HepG2 (cell line): ENCODE results near the gene LRP10. TPM values are rescaled to one million over a fixed set of nuclear protein-coding genes. Genes with fewer than 3 reads are reported as not detected.

ENCODE experiments used
- CENPT ChIP-seq: sonication (generic); formaldehyde crosslinking; IDR thresholded peaks from 2 replicates; pipeline ENCODE4 v1.8.0; 2022; ENCODE audit warnings: low read depth, mild to moderate bottlenecking, moderate library complexity, missing genetic modification reagents
- DMTF1 ChIP-seq: sonication (generic); formaldehyde crosslinking; IDR thresholded peaks from 2 replicates; pipeline ENCODE4 v1.4.0; 2020; ENCODE audit warnings: mild to moderate bottlenecking, missing genetic modification reagents
- DPF2 ChIP-seq: sonication (generic); formaldehyde crosslinking; IDR thresholded peaks from 2 replicates; pipeline ENCODE4 v1.4.0; 2020; ENCODE audit warnings: mild to moderate bottlenecking, low read depth, missing genetic modification reagents, borderline replicate concordance
- FLYWCH1 ChIP-seq: sonication (generic); formaldehyde crosslinking; IDR thresholded peaks from 2 replicates; pipeline ENCODE4 v1.8.1; 2023; ENCODE audit warnings: mild to moderate bottlenecking, missing genetic modification reagents
- MXD4 ChIP-seq: IDR thresholded peaks from 2 replicates; pipeline ENCODE4 v1.6.1; 2016; ENCODE audit warnings: mild to moderate bottlenecking, missing biosample characterization, missing genetic modification reagents
- TOE1 ChIP-seq: sonication (generic); formaldehyde crosslinking; IDR thresholded peaks from 2 replicates; pipeline ENCODE4 v1.4.0; 2020; ENCODE audit warnings: mild to moderate bottlenecking, missing genetic modification reagents
- YY1 ChIP-seq: IDR thresholded peaks from 2 replicates; pipeline ENCODE4 v1.6.1; 2011; ENCODE audit warnings: low read length, low read depth, moderate library complexity, mild to moderate bottlenecking; ENCODE audit not compliant: insufficient read depth, insufficient replicate concordance
- ZFP91 ChIP-seq: sonication (generic); formaldehyde crosslinking; IDR thresholded peaks from 2 replicates; pipeline ENCODE4 v1.9.0; 2022; ENCODE audit warnings: missing genetic modification reagents, mild to moderate bottlenecking, borderline replicate concordance
- ZNF256 ChIP-seq: sonication (generic); formaldehyde crosslinking; conservative IDR thresholded peaks from 2 replicates; pipeline ENCODE4 v1.4.0; 2020; ENCODE audit warnings: missing genetic modification reagents
- polyA plus RNA-seq, 8 experiments: library from polyadenylated mRNA; depleted of rRNA in 3 of 8; stranded (reverse) in 7 of 8; unstranded in 1 of 8; fragments of >200 nt; fragmentation: Illumina TruSeq in 4 of 8; extraction: Trizol in 4 of 8; gene quantifications; 2 replicates each; pipeline versions ENCODE4 v1.2.1 to v1.2.3, GENCODE V29; 2011 to 2016; ENCODE audit warnings: low read depth in 4 of 8, missing spikeins in 1 of 8, mixed read lengths in 1 of 8; ENCODE audit not compliant: insufficient read depth in 1 of 8
- total RNA-seq, 5 experiments: library from RNA; depleted of rRNA; stranded (reverse); fragments of >200 nt; fragmentation: Illumina TruSeq; extraction: Trizol; gene quantifications; 2 replicates each; pipeline ENCODE4 v1.2.3, GENCODE V29; 2016; ENCODE audit warnings: low read depth in 1 of 5
- TF ChIP-seq, protein P1 (sequence below): sonication (generic); formaldehyde crosslinking; IDR thresholded peaks from 2 replicates; pipeline ENCODE4 v1.9.0; 2021; ENCODE audit warnings: missing genetic modification reagents, borderline replicate concordance
- TF ChIP-seq, protein P2 (sequence below): sonication (generic); formaldehyde crosslinking; IDR thresholded peaks from 2 replicates; pipeline ENCODE4 v1.4.0; 2020; ENCODE audit warnings: mild to moderate bottlenecking, missing genetic modification reagents, borderline replicate concordance
- TF ChIP-seq, protein P3 (sequence below): sonication (generic); formaldehyde crosslinking; IDR thresholded peaks from 2 replicates; pipeline ENCODE4 v1.4.0; 2020; ENCODE audit warnings: mild to moderate bottlenecking, low read depth, missing genetic modification reagents

Gene LRP10
- total and polyA plus RNA-seq, 2 of the 13 experiments (the other 11 are each of a cell fraction or from before 2014, with no cell fraction given): 16.9 to 45.2 TPM

- TF ChIP-seq FLYWCH1 (CRISPR knock-in tag) (no peak), CENPT (CRISPR knock-in tag) (no peak), ZFP91 (CRISPR knock-in tag) (peak; percentile 95; the same call in 1 of the 2 replicates), TOE1 (CRISPR knock-in tag) (peak; percentile 81; the same call in 1 of the 2 replicates), DPF2 (CRISPR knock-in tag) (peak; percentile 76), YY1 (peak; percentile 67), ZNF256 (CRISPR knock-in tag) (peak; percentile 96), DMTF1 (peak; percentile 91; the same call in 1 of the 2 replicates), MXD4 (peak; percentile 85; the same call in 1 of the 2 replicates)
- TF ChIP-seq, protein P1, sequence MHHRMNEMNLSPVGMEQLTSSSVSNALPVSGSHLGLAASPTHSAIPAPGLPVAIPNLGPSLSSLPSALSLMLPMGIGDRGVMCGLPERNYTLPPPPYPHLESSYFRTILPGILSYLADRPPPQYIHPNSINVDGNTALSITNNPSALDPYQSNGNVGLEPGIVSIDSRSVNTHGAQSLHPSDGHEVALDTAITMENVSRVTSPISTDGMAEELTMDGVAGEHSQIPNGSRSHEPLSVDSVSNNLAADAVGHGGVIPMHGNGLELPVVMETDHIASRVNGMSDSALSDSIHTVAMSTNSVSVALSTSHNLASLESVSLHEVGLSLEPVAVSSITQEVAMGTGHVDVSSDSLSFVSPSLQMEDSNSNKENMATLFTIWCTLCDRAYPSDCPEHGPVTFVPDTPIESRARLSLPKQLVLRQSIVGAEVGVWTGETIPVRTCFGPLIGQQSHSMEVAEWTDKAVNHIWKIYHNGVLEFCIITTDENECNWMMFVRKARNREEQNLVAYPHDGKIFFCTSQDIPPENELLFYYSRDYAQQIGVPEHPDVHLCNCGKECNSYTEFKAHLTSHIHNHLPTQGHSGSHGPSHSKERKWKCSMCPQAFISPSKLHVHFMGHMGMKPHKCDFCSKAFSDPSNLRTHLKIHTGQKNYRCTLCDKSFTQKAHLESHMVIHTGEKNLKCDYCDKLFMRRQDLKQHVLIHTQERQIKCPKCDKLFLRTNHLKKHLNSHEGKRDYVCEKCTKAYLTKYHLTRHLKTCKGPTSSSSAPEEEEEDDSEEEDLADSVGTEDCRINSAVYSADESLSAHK (CRISPR knock-in tag): peak; percentile 83; the same call in 1 of the 2 replicates
- TF ChIP-seq, protein P2, sequence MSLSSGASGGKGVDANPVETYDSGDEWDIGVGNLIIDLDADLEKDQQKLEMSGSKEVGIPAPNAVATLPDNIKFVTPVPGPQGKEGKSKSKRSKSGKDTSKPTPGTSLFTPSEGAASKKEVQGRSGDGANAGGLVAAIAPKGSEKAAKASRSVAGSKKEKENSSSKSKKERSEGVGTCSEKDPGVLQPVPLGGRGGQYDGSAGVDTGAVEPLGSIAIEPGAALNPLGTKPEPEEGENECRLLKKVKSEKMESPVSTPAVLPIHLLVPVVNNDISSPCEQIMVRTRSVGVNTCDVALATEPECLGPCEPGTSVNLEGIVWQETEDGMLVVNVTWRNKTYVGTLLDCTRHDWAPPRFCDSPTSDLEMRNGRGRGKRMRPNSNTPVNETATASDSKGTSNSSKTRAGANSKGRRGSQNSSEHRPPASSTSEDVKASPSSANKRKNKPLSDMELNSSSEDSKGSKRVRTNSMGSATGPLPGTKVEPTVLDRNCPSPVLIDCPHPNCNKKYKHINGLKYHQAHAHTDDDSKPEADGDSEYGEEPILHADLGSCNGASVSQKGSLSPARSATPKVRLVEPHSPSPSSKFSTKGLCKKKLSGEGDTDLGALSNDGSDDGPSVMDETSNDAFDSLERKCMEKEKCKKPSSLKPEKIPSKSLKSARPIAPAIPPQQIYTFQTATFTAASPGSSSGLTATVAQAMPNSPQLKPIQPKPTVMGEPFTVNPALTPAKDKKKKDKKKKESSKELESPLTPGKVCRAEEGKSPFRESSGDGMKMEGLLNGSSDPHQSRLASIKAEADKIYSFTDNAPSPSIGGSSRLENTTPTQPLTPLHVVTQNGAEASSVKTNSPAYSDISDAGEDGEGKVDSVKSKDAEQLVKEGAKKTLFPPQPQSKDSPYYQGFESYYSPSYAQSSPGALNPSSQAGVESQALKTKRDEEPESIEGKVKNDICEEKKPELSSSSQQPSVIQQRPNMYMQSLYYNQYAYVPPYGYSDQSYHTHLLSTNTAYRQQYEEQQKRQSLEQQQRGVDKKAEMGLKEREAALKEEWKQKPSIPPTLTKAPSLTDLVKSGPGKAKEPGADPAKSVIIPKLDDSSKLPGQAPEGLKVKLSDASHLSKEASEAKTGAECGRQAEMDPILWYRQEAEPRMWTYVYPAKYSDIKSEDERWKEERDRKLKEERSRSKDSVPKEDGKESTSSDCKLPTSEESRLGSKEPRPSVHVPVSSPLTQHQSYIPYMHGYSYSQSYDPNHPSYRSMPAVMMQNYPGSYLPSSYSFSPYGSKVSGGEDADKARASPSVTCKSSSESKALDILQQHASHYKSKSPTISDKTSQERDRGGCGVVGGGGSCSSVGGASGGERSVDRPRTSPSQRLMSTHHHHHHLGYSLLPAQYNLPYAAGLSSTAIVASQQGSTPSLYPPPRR (CRISPR knock-in tag): peak; percentile 84
- TF ChIP-seq, protein P3, sequence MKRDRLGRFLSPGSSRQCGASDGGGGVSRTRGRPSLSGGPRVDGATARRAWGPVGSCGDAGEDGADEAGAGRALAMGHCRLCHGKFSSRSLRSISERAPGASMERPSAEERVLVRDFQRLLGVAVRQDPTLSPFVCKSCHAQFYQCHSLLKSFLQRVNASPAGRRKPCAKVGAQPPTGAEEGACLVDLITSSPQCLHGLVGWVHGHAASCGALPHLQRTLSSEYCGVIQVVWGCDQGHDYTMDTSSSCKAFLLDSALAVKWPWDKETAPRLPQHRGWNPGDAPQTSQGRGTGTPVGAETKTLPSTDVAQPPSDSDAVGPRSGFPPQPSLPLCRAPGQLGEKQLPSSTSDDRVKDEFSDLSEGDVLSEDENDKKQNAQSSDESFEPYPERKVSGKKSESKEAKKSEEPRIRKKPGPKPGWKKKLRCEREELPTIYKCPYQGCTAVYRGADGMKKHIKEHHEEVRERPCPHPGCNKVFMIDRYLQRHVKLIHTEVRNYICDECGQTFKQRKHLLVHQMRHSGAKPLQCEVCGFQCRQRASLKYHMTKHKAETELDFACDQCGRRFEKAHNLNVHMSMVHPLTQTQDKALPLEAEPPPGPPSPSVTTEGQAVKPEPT (CRISPR knock-in tag): peak; percentile 95
These were observed at the start of gene LRP10 (continued) for GRCh38 chr14:22871224-22872032.
